ENCODE measurements around the gene FEM1A. TPM values are rescaled to one million over a fixed set of nuclear protein-coding genes. Genes with fewer than 3 reads are reported as not detected.
"Not testable (repeated sequence)": the region's sequence is repeated elsewhere in the genome, so short reads cannot be mapped to it uniquely, and the experiment has no call there.

FEM1A gene
- total and polyA plus RNA-seq, 10 donors: 2.5 to 18.2 (median 11.5) TPM

GRCh38 chr19:4744451-4745174, 46.9 kb upstream of the FEM1A start:
- Histone ChIP-seq H3K4me1 (peaks cover 0 to 11% (median 3%) of the 10 kb centered on the region in 6 donors), H3K27ac (peak overlapping the region in 7 of 8 donors; percentile 12 to 70 (median 51)), H3K4me3 (no peak overlapping the region), H3K27me3 (replicated peaks in 1 of 7) (peaks cover 0 to 55% (median 0%) of the 10 kb centered on the region in 7 donors), H3K36me3 (no peaks in the 10 kb centered on the region), H3K9me3 (no peaks in the 10 kb centered on the region)
- intact Hi-C loops (cut with DNase I; ENCODE audit: low total_unique reads): no loop called here
- WGBS, 5 donors: 40 to 60% (median 52%) methylated on average over 8 of the region's 8 CpGs
- DNase-seq: no peak
- TF ChIP-seq POLR2A (IDR thresholded peaks at IDR 0.05) (no peak), POLR2AphosphoS5 (IDR thresholded peaks at IDR 0.05) (peak in 1 of 3 donors; percentile 31)

- H3K27ac ChIP-seq: peak overlapping the region in 7 of 8 donors; percentile 12 to 70 (median 51)
- H3K4me3 ChIP-seq; DNase-seq; H3K36me3 ChIP-seq; intact Hi-C loops (cut with DNase I; ENCODE audit: low total_unique reads); H3K9me3 ChIP-seq: not testable (repeated sequence)
- peaks cover 0 to 55% (median 0%) of the 10 kb centered on the region in 7 donors for H3K27me3 ChIP-seq (replicated peaks in 1 of 7)
- 65 to 86% (median 82%) methylated on average over 10 of the region's 10 CpGs for WGBS, 5 donors
- H3K4me1 ChIP-seq: peaks cover 0 to 11% (median 3%) of the 10 kb centered on the region in 6 donors
These were observed 46.4 kb upstream of the FEM1A start for GRCh38 chr19:4745175-4745574.

GRCh38 chr19:4745986-4746385, 45.5 kb upstream of the FEM1A start:
- peaks cover 0 to 55% (median 0%) of the 10 kb centered on the region in 7 donors for H3K27me3 ChIP-seq (replicated peaks in 1 of 7)
- H3K4me3 ChIP-seq: no peak overlapping the region
- H3K27ac ChIP-seq: no peak overlapping the region
- intact Hi-C loops (cut with DNase I; ENCODE audit: low total_unique reads): no loop called here
- no peaks in the 10 kb centered on the region for H3K9me3 ChIP-seq
- TF ChIP-seq CTCF (IDR thresholded peaks at IDR 0.05 in 8 of 11, conservative IDR thresholded peaks at IDR 0.05 in 3 of 11): no peak
- no peak for TF ChIP-seq POLR2A (IDR thresholded peaks at IDR 0.05)
- no peak for TF ChIP-seq POLR2AphosphoS5 (IDR thresholded peaks at IDR 0.05)
- no peak for DNase-seq
- peaks cover 0 to 11% (median 3%) of the 10 kb centered on the region in 6 donors for H3K4me1 ChIP-seq
- WGBS, 5 donors: 65 to 74% (median 68%) methylated on average over 7 to 8 of the region's 8 CpGs
- no peaks in the 10 kb centered on the region for H3K36me3 ChIP-seq

- intact Hi-C loops (cut with DNase I; ENCODE audit: low total_unique reads): no loop called here
- DNase-seq: no peak
- Histone ChIP-seq H3K9me3 (no peaks in the 10 kb centered on the region), H3K27ac (no peak overlapping the region), H3K4me3 (no peak overlapping the region), H3K4me1 (peaks cover 0 to 11% (median under 1%) of the 10 kb centered on the region in 6 donors), H3K27me3 (replicated peaks in 1 of 7) (peaks cover 0 to 42% (median 0%) of the 10 kb centered on the region in 7 donors), H3K36me3 (no peaks in the 10 kb centered on the region)
- whole genome bisulfite sequencing, 5 donors: 38 to 48% (median 44%) methylated on average over 11 of the region's 11 CpGs
- TF ChIP-seq POLR2A (IDR thresholded peaks at IDR 0.05) (no peak), POLR2AphosphoS5 (IDR thresholded peaks at IDR 0.05) (no peak), CTCF (IDR thresholded peaks at IDR 0.05 in 8 of 11, conservative IDR thresholded peaks at IDR 0.05 in 3 of 11) (no peak)
These were observed 43.3 kb upstream of the FEM1A start for GRCh38 chr19:4748185-4748584.

- Histone ChIP-seq H3K4me3 (no peak overlapping the region), H3K4me1 (peaks cover 0 to 8% (median 0%) of the 10 kb centered on the region in 6 donors), H3K27ac (no peak overlapping the region), H3K9me3 (no peaks in the 10 kb centered on the region), H3K36me3 (no peaks in the 10 kb centered on the region), H3K27me3 (replicated peaks in 1 of 7) (peaks cover 0 to 38% (median 0%) of the 10 kb centered on the region in 7 donors)
- intact Hi-C loops (cut with DNase I; ENCODE audit: low total_unique reads): no loop called here
- TF ChIP-seq CTCF (IDR thresholded peaks at IDR 0.05 in 8 of 11, conservative IDR thresholded peaks at IDR 0.05 in 3 of 11) (no peak), POLR2AphosphoS5 (IDR thresholded peaks at IDR 0.05) (no peak), POLR2A (IDR thresholded peaks at IDR 0.05) (no peak)
- DNase-seq: no peak
- 37 to 48% (median 41%) methylated on average over 9 of the region's 9 CpGs for WGBS, 5 donors
These were observed 42.9 kb upstream of the FEM1A start for GRCh38 chr19:4748589-4748988.

Data from spleen (tissue), 11 donors.